DOHH2 (cell line): ENCODE data around the gene NXPH4.

Experiments used
- EZH2phosphoT487 ChIP-seq: fragments of 200-600 bp; sonication (generic); IDR thresholded peaks from 2 replicates; pipeline ENCODE4 v1.6.1; 2017; ENCODE audit warnings: borderline replicate concordance, mild to moderate bottlenecking, antibody characterized with exemption, low read length, moderate library complexity, mixed read lengths
- TF ChIP-seq, protein P1 (sequence below): fragments of 200-600 bp; sonication (generic); IDR thresholded peaks from one replicate; pipeline ENCODE4 v1.5.1; 2014; ENCODE audit warnings: antibody characterized with exemption, mild to moderate bottlenecking, low read depth, low read length; ENCODE audit not compliant: poor library complexity, severe bottlenecking

DNA sequence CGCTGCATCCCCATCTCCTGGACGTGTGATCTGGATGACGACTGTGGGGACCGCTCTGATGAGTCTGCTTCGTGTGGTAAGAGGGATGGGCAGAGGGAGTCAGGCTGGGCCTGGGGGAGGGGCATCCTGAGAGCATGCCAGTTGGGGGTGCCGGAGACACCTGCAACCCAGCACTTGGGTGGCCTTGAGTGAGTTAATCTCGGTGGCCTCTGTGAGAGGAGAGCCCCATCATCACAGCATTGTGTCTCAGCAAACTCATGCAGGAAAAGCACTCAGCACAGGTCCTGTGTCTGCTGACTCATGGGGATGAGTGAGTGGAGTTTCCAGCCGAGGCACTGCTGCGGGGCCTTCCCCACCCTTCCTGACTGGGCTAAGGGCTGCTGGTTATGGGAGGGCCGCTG is 49.6 kb upstream of the NXPH4 start:
- TF ChIP-seq, protein P1, sequence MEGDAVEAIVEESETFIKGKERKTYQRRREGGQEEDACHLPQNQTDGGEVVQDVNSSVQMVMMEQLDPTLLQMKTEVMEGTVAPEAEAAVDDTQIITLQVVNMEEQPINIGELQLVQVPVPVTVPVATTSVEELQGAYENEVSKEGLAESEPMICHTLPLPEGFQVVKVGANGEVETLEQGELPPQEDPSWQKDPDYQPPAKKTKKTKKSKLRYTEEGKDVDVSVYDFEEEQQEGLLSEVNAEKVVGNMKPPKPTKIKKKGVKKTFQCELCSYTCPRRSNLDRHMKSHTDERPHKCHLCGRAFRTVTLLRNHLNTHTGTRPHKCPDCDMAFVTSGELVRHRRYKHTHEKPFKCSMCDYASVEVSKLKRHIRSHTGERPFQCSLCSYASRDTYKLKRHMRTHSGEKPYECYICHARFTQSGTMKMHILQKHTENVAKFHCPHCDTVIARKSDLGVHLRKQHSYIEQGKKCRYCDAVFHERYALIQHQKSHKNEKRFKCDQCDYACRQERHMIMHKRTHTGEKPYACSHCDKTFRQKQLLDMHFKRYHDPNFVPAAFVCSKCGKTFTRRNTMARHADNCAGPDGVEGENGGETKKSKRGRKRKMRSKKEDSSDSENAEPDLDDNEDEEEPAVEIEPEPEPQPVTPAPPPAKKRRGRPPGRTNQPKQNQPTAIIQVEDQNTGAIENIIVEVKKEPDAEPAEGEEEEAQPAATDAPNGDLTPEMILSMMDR = no peak
- TF ChIP-seq EZH2phosphoT487 = no peak
